Retinal pigment epithelial cell (primary cell): ENCODE measurements around the gene POLG2.
A peak's percentile ranks its signal among the peaks of the same experiment; 100 is the strongest.
"Not testable (repeated sequence)": the region's sequence is repeated elsewhere in the genome, so short reads cannot be mapped to it uniquely, and the experiment has no call there.

Source experiments
- DNase-seq: peaks from one replicate; pipeline ENCODE4 v3.0.0-alpha.2; 2010; ENCODE audit warnings: low read depth
- H3K4me3 ChIP-seq: 2 replicates; pipeline ENCODE4 v1.5.1; 2011; ENCODE audit warnings: mild to moderate bottlenecking, low read length, control low read depth, moderate library complexity
- TF ChIP-seq, protein P1 (sequence below): conservative IDR thresholded peaks from 2 replicates; pipeline ENCODE4 v1.5.1; 2011; ENCODE audit warnings: low read depth, low read length, control low read depth, inconsistent platforms

Gene POLG2

DNA sequence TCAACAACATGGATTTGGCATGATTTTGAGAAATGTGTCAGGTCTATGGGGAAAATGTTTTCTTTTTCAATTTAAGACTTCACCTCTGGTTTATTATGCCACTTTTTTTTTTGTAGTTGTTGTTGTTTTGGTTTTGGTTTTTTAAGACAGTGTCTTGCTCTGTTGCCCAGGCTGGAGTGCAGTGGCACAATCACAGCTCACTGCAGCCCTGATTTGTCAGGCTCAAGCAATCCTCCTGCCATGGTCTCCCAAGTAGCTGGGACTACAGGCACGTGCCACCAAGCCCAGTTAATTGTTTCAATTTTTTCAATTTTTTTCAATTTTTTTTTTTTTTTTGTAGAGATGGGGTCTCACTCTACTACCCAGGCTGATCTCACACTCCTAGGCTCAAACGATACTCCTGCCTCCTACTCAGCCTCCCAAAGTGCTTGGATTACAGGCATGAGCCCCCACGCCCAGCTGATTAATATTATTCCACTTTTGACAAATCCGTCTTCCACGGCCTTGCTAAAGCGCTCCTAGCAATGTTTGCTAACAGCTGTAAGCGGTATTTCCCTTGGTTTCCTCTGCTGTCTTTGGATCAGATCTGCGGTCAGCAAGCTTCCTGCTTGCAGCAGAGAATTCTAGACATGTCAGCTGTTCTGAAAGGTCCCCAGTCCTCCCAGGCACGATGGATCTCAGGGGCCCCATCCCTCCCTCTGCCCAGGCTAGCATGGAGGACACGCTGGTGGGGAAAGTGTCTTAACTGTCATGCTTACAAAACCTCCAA lies 54.9 kb downstream of the POLG2 start:
- H3K4me3 ChIP-seq: no peak overlapping the region
- peak; percentile 37 for DNase-seq
- TF ChIP-seq, protein P1, sequence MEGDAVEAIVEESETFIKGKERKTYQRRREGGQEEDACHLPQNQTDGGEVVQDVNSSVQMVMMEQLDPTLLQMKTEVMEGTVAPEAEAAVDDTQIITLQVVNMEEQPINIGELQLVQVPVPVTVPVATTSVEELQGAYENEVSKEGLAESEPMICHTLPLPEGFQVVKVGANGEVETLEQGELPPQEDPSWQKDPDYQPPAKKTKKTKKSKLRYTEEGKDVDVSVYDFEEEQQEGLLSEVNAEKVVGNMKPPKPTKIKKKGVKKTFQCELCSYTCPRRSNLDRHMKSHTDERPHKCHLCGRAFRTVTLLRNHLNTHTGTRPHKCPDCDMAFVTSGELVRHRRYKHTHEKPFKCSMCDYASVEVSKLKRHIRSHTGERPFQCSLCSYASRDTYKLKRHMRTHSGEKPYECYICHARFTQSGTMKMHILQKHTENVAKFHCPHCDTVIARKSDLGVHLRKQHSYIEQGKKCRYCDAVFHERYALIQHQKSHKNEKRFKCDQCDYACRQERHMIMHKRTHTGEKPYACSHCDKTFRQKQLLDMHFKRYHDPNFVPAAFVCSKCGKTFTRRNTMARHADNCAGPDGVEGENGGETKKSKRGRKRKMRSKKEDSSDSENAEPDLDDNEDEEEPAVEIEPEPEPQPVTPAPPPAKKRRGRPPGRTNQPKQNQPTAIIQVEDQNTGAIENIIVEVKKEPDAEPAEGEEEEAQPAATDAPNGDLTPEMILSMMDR: no peak

DNA sequence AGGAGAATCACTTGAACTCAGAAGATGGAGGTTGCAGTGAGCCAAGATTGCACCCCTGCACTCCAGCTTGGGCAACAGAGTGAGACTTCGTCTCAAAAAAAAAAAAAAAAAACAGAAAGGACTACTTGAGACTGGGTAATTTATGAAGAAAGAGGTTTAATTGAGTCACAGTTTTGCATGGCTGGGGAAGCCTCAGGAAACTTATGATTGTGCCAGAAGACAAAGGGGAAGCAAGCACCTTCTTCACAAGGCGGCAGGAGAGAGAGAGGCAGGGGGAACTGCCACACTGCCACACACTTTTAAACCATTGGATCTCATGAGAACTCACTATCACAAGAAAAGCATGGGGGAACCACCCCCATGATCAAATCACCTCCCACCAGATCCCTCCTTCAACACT lies 56.9 kb downstream of the POLG2 start:
- no peak overlapping the region for H3K4me3 ChIP-seq

DNA sequence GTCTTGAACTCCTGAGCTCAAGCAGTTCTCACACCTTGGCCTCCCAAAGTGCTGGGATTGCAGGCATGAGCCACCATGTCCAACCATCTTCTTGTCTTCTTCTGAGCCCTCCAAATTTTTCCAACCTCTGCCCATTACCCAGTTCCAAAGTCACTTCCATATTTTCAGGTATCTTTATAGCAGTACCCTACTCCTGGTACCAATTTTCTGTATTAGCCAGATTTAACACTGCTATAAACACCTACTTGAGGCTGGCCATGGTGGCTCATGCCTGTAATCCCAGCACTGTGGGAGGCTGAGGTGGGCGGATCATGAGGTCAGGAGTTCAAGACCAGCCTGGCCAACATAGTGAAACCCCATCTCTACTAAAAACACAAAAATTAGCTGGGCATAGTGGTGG lies 57.3 kb downstream of the POLG2 start:
- H3K4me3 ChIP-seq, DNase-seq: not testable (repeated sequence)

More for the DNA sequence above, 56.9 kb downstream of the POLG2 start:
- no peak for DNase-seq
- TF ChIP-seq, protein P1: no peak

DNA sequence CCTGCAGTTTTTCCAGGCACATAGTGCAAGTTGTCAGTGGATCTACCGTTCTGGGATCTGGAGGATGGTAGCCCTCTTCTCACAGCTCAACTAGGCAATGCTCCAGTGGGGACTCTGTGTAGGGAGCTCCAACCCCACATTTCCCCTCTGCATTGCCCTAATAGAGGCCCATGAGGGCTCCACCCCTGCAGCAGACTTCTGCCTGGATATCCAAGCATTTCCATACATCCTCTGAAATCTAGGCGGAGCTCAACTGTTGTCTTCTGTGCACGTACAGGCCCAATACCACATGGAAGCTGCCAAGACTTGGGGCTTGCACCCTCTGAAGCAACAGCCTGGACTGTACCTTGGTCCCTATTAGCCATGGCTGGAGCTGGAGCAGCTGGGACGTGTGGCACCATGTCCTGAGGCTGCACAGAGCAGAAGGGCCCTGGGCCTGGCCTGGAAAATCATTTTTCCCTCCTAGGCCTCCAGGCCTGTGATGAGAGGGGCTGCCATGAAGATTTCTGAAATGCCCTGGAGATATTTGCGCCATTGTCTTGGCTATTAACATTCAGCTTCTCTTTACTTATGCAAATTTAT lies 58.8 kb downstream of the POLG2 start:
- TF ChIP-seq, protein P1: no peak
- no peak for DNase-seq
- no peak overlapping the region for H3K4me3 ChIP-seq

DNA sequence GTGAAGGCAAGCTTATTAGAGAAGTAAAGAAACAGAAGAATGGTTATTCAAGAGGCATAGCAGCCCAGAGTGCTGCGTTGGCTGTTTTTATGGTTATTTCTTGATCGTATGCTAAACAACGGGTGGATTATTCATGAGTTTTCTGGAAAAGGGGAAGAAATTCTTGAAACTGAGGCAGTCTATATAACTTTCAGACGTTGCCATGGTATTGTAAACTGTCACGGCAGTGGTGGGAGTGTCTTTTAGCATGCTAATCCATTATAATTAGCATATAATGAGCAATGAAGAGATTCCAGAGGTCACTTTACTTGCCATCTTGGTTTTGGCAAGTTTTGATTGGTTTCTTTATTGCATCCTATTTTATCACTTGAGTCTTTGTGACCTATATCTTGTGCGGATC lies 65.3 kb downstream of the POLG2 start:
- DNase-seq: no peak
- TF ChIP-seq, protein P1: no peak
- no peak overlapping the region for H3K4me3 ChIP-seq

DNA sequence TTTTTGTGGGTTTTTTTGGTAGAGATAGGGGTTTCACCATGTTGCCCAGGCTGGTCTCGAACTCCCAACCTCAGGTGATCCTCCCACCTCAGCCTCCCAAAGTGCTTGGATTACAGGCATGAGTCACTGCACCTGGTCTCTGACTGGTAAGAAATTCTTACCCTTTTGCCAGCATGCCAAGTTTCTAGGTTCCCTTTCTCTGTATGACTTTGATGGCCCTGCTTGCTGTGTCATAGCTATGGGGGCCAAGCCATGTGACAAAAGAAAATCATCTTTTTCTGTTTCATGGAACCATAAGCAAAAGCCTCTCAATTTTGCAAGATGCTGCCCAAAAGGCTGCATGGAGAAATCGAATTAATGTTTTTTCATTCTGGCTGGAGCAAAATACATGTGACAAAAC lies 66.8 kb downstream of the POLG2 start:
- not testable (repeated sequence) for H3K4me3 ChIP-seq, DNase-seq

DNA sequence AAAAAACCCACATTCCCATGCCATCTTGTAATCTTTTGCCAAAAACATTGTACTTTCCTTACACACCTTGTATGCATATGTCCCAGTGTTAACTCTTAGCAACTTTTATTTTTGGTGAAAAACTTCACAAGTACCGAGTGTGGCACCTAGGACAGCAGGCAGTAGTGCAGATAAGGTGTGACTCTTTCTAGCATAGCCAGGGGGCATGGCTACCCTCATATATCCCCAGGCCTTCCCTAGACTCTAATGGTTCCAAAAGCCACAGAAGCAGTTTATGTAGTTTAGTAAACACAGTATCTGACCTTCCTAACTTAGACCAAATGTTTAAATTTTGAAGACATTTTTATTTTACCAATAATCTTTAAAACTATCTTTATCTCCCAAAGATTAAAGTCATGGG lies 68.4 kb downstream of the POLG2 start:
- TF ChIP-seq, protein P1: no peak
- no peak for DNase-seq
- no peak overlapping the region for H3K4me3 ChIP-seq
